Left lung (tissue), 10 donors: Measurements from ENCODE around the gene ALPG. TPM values are rescaled to one million over a fixed set of nuclear protein-coding genes. Genes with fewer than 3 reads are reported as not detected.
"Not testable (repeated sequence)": the region's sequence is repeated elsewhere in the genome, so short reads cannot be mapped to it uniquely, and the experiment has no call there.

ENCODE experiments used
- ATAC-seq: fragments of 200-7000 bp; cut with Tn5 transposase; one replicate; pipeline ENCODE4 v1.9.1; 2020; ENCODE audit warnings: moderate library complexity
- DNase-seq, 4 donors: peaks; one replicate each; pipeline ENCODE4 v3.0.0-alpha.2; 2013 to 2020
- H3K27ac ChIP-seq, 2 donors: fragments of 200-600 bp; sonication (generic) in 1 of 2; one replicate each; pipeline versions ENCODE4 v1.5.0 to v1.8.0; 2020 to 2021
- H3K27me3 ChIP-seq, 2 donors: fragments of 200-600 bp; sonication (generic) in 1 of 2; one replicate each; pipeline versions ENCODE4 v1.5.0 to v1.8.0; 2020 to 2021
- H3K36me3 ChIP-seq, 2 donors: fragments of 200-600 bp; sonication (generic) in 1 of 2; one replicate each; pipeline versions ENCODE4 v1.5.0 to v1.8.0; 2020 to 2021
- H3K4me1 ChIP-seq, 2 donors: fragments of 200-600 bp; one replicate each; pipeline ENCODE4 v1.8.0; 2021
- H3K4me3 ChIP-seq, 2 donors: fragments of 200-600 bp; sonication (generic) in 1 of 2; one replicate each; pipeline versions ENCODE4 v1.5.0 to v1.8.0; 2020 to 2021; ENCODE audit warnings: mild to moderate bottlenecking in 1 of 2
- H3K9me3 ChIP-seq, 2 donors: fragments of 200-600 bp; sonication (generic) in 1 of 2; one replicate each; pipeline versions ENCODE4 v1.5.0 to v1.8.0; 2020 to 2021
- intact Hi-C, 2 donors: fragments of 100-400 bp; cut with DNase I; formaldehyde crosslinking; loops; one replicate each; pipeline versions ENCODE4 v1.11.2 to v1.14.2; 2022
- polyA plus RNA-seq, 6 donors: library from polyadenylated mRNA; unstranded; fragments of 120-200 nt; gene quantifications; one replicate each; pipeline ENCODE4 v1.2.1, GENCODE V29; 2013; ENCODE audit not compliant: insufficient read length in 6 of 6
- total RNA-seq, 2 donors: library from RNA; stranded (reverse); fragmentation: NEBNext Ultra II Directional; extraction: Animal tissue kit (Norgen Biotek cat#: 25700); gene quantifications; one replicate each; pipeline ENCODE4 v1.2.1, GENCODE V29; 2021
- TF ChIP-seq, protein P1 (sequence below), 2 donors: fragments of 200-600 bp; sonication (generic) in 1 of 2; IDR thresholded peaks; one replicate each; pipeline versions ENCODE4 v1.5.0 to v1.8.0; 2021; ENCODE audit warnings: antibody characterized with exemption in 2 of 2
- donor health status: DM: no; HTN: yes; CAD: no.
- donor health status: DM: no; HTN: no; CAD: no.

Gene ALPG
- total and polyA plus RNA-seq, 8 donors: 0.08 to 0.16 TPM; not detected in 6

GRCh38 chr2:232384466-232384865 is 22.2 kb upstream of the ALPG start:
- TF ChIP-seq, protein P1, sequence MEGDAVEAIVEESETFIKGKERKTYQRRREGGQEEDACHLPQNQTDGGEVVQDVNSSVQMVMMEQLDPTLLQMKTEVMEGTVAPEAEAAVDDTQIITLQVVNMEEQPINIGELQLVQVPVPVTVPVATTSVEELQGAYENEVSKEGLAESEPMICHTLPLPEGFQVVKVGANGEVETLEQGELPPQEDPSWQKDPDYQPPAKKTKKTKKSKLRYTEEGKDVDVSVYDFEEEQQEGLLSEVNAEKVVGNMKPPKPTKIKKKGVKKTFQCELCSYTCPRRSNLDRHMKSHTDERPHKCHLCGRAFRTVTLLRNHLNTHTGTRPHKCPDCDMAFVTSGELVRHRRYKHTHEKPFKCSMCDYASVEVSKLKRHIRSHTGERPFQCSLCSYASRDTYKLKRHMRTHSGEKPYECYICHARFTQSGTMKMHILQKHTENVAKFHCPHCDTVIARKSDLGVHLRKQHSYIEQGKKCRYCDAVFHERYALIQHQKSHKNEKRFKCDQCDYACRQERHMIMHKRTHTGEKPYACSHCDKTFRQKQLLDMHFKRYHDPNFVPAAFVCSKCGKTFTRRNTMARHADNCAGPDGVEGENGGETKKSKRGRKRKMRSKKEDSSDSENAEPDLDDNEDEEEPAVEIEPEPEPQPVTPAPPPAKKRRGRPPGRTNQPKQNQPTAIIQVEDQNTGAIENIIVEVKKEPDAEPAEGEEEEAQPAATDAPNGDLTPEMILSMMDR (IDR thresholded peaks at IDR 0.05): no peak
- Histone ChIP-seq H3K4me3 (no peak overlapping the region), H3K4me1 (peaks cover 0 to 6% of the 10 kb centered on the region in 2 donors), H3K9me3 (no peaks in the 10 kb centered on the region), H3K27me3 (peaks cover 49 to 93% of the 10 kb centered on the region in 2 donors), H3K27ac (no peak overlapping the region), H3K36me3 (no peaks in the 10 kb centered on the region)
- DNase-seq: no peak
- no peak for ATAC-seq
- intact Hi-C loops: no loop called here

DNA sequence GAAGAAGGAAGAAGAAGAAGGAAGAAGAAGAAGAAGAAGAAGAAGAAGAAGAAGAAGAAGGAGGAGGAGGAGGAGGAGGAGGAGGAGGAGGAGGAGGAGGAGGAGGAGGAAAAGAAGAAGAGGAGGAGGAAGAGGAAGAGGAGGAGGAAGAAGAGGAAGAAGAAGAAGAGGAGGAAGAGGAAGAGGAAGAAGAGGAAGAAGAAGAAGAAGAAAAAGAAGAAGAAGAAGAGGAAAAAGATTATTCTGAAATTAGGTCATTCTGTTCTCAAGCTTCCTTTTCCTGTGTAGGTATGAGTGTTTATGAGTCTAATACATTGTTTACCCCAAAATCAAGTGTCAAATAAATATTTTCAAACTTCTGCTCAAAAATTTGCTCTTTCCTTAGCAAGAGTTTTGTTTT is 21.6 kb upstream of the ALPG start:
- H3K9me3 ChIP-seq, ATAC-seq, H3K27ac ChIP-seq, intact Hi-C loops, H3K4me3 ChIP-seq, H3K4me1 ChIP-seq, H3K36me3 ChIP-seq, DNase-seq: not testable (repeated sequence)
- H3K27me3 ChIP-seq: peaks cover 49 to 91% of the 10 kb centered on the region in 2 donors

DNA sequence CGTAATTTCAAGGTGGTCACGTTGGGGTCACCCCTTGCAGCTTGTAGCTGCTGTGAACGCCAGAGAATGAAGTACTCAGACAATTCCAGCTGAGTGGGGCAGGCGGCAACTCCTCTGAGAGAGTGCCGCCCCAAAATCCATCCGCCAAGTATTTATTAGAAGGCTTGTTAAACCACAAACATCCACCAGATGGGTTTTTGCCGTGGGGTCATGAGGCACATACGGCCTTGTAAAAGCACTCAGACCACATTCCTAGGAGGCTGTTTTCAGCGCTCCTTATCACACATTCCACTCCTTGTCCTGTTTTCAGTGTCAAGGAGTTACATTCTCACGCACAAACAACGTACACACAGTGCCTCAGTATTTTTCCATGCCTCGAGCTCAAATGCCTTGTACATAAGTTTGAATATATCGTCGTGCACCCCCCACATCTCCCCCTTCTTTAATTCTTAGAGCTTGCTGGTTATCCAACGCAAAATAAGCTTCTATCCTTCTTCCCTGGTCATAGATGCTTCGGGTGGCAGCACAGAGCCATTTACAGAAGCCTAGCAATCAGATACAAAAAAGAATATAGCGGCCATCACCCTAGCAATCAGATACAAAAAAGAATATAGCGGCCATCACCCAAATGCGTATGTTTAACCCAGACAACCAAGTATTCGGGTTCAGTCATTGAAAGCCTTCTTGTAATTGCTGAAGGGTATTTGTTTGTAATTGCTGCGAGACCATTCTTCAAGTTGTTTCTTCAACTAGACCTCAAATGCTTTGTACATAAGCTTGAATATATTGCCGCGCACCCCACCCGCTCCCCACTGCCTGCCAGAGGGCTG is 20.8 kb upstream of the ALPG start:
- peak overlapping the region in 1 of 2 donors; percentile 28 for H3K4me3 ChIP-seq
- H3K9me3 ChIP-seq: no peaks in the 10 kb centered on the region

GRCh38 chr2:232386490-232386739 is 20.2 kb upstream of the ALPG start:
- intact Hi-C loops: no loop called here
- TF ChIP-seq, protein P1 (IDR thresholded peaks at IDR 0.05): no peak
- no peaks in the 10 kb centered on the region for H3K9me3 ChIP-seq

More for the DNA sequence above, 20.8 kb upstream of the ALPG start:
- ATAC-seq (peak; percentile 65), DNase-seq (peak in 1 of 4 donors; percentile 44)
- H3K27me3 ChIP-seq: peaks cover 51 to 94% of the 10 kb centered on the region in 2 donors
- H3K36me3 ChIP-seq: no peaks in the 10 kb centered on the region
- H3K27ac ChIP-seq: peak overlapping the region; percentile 33 to 41
- intact Hi-C loops: no loop called here
- H3K4me1 ChIP-seq: peaks cover 0 to 6% of the 10 kb centered on the region in 2 donors
- TF ChIP-seq, protein P1 (IDR thresholded peaks at IDR 0.05): no peak

GRCh38 chr2:232386740-232387450 is 19.7 kb upstream of the ALPG start:
- Histone ChIP-seq H3K9me3 (no peaks in the 10 kb centered on the region), H3K4me3 (peak overlapping the region in 1 of 2 donors; percentile 28), H3K27ac (peak overlapping the region; percentile 33 to 41), H3K4me1 (peaks cover 0 to 6% of the 10 kb centered on the region in 2 donors), H3K36me3 (no peaks in the 10 kb centered on the region), H3K27me3 (peaks cover 48 to 94% of the 10 kb centered on the region in 2 donors)
- peak in 1 of 4 donors; percentile 84 for DNase-seq
- TF ChIP-seq, protein P1 (IDR thresholded peaks at IDR 0.05): no peak
- ATAC-seq: peak; percentile 75
- intact Hi-C loops: no loop called here

More at GRCh38 chr2:232386490-232386739, 20.2 kb upstream of the ALPG start:
- no peaks in the 10 kb centered on the region for H3K36me3 ChIP-seq
- H3K27me3 ChIP-seq: peaks cover 52 to 94% of the 10 kb centered on the region in 2 donors
- H3K4me1 ChIP-seq: peaks cover 0 to 6% of the 10 kb centered on the region in 2 donors
- peak overlapping the region in 1 of 2 donors; percentile 28 for H3K4me3 ChIP-seq
- peak overlapping the region; percentile 33 to 41 for H3K27ac ChIP-seq
- DNase-seq (no peak), ATAC-seq (peak; percentile 23)
